ENCODE results near the gene C1QTNF9.
"Not testable (repeated sequence)": the region's sequence is repeated elsewhere in the genome, so short reads cannot be mapped to it uniquely, and the experiment has no call there.

DNA sequence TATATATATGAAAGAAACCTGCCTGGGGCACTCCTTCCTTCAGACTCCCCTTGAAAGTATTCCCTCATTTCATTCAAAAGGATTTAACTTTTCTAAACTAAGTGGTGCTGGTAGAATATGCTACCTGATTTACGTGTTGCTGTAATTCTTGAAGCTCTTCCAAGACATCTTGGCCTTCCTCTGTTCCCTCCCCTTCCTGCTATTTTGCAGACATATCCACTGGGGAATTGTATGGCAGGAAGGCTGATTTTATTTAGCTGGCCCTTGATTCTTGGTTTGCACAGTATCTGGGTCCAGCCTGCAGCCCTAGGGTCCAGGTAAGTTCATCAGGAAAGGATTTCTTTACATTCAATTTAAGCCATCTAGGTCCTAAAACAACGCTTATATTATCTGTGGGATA, at the start of gene C1QTNF9:
- TF ChIP-seq, protein P1, sequence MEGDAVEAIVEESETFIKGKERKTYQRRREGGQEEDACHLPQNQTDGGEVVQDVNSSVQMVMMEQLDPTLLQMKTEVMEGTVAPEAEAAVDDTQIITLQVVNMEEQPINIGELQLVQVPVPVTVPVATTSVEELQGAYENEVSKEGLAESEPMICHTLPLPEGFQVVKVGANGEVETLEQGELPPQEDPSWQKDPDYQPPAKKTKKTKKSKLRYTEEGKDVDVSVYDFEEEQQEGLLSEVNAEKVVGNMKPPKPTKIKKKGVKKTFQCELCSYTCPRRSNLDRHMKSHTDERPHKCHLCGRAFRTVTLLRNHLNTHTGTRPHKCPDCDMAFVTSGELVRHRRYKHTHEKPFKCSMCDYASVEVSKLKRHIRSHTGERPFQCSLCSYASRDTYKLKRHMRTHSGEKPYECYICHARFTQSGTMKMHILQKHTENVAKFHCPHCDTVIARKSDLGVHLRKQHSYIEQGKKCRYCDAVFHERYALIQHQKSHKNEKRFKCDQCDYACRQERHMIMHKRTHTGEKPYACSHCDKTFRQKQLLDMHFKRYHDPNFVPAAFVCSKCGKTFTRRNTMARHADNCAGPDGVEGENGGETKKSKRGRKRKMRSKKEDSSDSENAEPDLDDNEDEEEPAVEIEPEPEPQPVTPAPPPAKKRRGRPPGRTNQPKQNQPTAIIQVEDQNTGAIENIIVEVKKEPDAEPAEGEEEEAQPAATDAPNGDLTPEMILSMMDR (IDR thresholded peaks at IDR 0.05), result not testable (repeated sequence)
- TF ChIP-seq EZH2 (IDR thresholded peaks at IDR 0.05; ENCODE audit: borderline replicate concordance, insufficient read depth, low read depth, low read length, poor library complexity, severe bottlenecking), result not testable (repeated sequence)
